ENCODE results near the gene MAP4K4. TPM values are rescaled to one million over a fixed set of nuclear protein-coding genes. Genes with fewer than 3 reads are reported as not detected.

The MAP4K4 gene
- total and polyA plus RNA-seq, 2 donors: 22.4 to 30.9 TPM

- peak in 2 of 9 donors; percentile 42 to 74 for DNase-seq (ENCODE audit: low read depth in 6 of 9, low spot score in 9 of 9)
- Histone ChIP-seq H3K4me3 (ENCODE audit: low read length in 2 of 2) (no peak overlapping the region), H3K36me3 (ENCODE audit: control insufficient read depth in 2 of 2, insufficient read depth in 2 of 2, low read length in 1 of 2) (no peaks in the 10 kb centered on the region), H3K4me1 (ENCODE audit: control insufficient read depth in 2 of 2, insufficient read depth in 2 of 2, low read length in 2 of 2) (peaks cover 2 to 8% of the 10 kb centered on the region in 2 donors), H3K9me3 (ENCODE audit: control insufficient read depth in 2 of 2, insufficient read depth in 1 of 2, low read length in 1 of 2) (no peaks in the 10 kb centered on the region), H3K27ac (ENCODE audit: low read depth in 1 of 2, low read length in 1 of 2) (no peak overlapping the region), H3K27me3 (ENCODE audit: control insufficient read depth in 2 of 2, insufficient read depth in 1 of 2, low read length in 1 of 2) (no peaks in the 10 kb centered on the region)
- WGBS: 91% methylated on average over 5 of the region's 5 CpGs
These were observed 28.1 kb downstream of the MAP4K4 start for GRCh38 chr2:101725515-101726192.

- H3K4me1 ChIP-seq (ENCODE audit: control insufficient read depth in 2 of 2, insufficient read depth in 2 of 2, low read length in 2 of 2): peaks cover 2 to 20% of the 10 kb centered on the region in 2 donors
- WGBS: 90% methylated on average over 1 of the region's 1 CpG
- no peak for DNase-seq (ENCODE audit: low read depth in 6 of 9, low spot score in 9 of 9)
These were observed 31.4 kb downstream of the MAP4K4 start for GRCh38 chr2:101728865-101729264.

GRCh38 chr2:101729521-101730190, 32.1 kb downstream of the MAP4K4 start:
- Histone ChIP-seq H3K4me3 (ENCODE audit: low read length in 2 of 2) (no peak overlapping the region), H3K27ac (ENCODE audit: low read depth in 1 of 2, low read length in 1 of 2) (peak overlapping the region in 1 of 2 donors; percentile 49), H3K4me1 (ENCODE audit: control insufficient read depth in 2 of 2, insufficient read depth in 2 of 2, low read length in 2 of 2) (peaks cover 2 to 20% of the 10 kb centered on the region in 2 donors), H3K36me3 (ENCODE audit: control insufficient read depth in 2 of 2, insufficient read depth in 2 of 2, low read length in 1 of 2) (no peaks in the 10 kb centered on the region), H3K9me3 (ENCODE audit: control insufficient read depth in 2 of 2, insufficient read depth in 1 of 2, low read length in 1 of 2) (no peaks in the 10 kb centered on the region), H3K27me3 (ENCODE audit: control insufficient read depth in 2 of 2, insufficient read depth in 1 of 2, low read length in 1 of 2) (no peaks in the 10 kb centered on the region)
- peak in 1 of 9 donors; percentile 49 for DNase-seq (ENCODE audit: low read depth in 6 of 9, low spot score in 9 of 9)
- 88% methylated on average over 10 of the region's 10 CpGs for WGBS

More at GRCh38 chr2:101728865-101729264, 31.4 kb downstream of the MAP4K4 start:
- H3K36me3 ChIP-seq (ENCODE audit: control insufficient read depth in 2 of 2, insufficient read depth in 2 of 2, low read length in 1 of 2): no peaks in the 10 kb centered on the region
- no peak overlapping the region for H3K27ac ChIP-seq (ENCODE audit: low read depth in 1 of 2, low read length in 1 of 2)
- H3K9me3 ChIP-seq (ENCODE audit: control insufficient read depth in 2 of 2, insufficient read depth in 1 of 2, low read length in 1 of 2): no peaks in the 10 kb centered on the region
- no peaks in the 10 kb centered on the region for H3K27me3 ChIP-seq (ENCODE audit: control insufficient read depth in 2 of 2, insufficient read depth in 1 of 2, low read length in 1 of 2)
- no peak overlapping the region for H3K4me3 ChIP-seq (ENCODE audit: low read length in 2 of 2)

- no peak overlapping the region for H3K27ac ChIP-seq (ENCODE audit: low read depth in 1 of 2, low read length in 1 of 2)
- H3K36me3 ChIP-seq (ENCODE audit: control insufficient read depth in 2 of 2, insufficient read depth in 2 of 2, low read length in 1 of 2): no peaks in the 10 kb centered on the region
- no peak overlapping the region for H3K4me3 ChIP-seq (ENCODE audit: low read length in 2 of 2)
- no peaks in the 10 kb centered on the region for H3K9me3 ChIP-seq (ENCODE audit: control insufficient read depth in 2 of 2, insufficient read depth in 1 of 2, low read length in 1 of 2)
- no peaks in the 10 kb centered on the region for H3K27me3 ChIP-seq (ENCODE audit: control insufficient read depth in 2 of 2, insufficient read depth in 1 of 2, low read length in 1 of 2)
- DNase-seq (ENCODE audit: low read depth in 6 of 9, low spot score in 9 of 9): no peak
- 87% methylated on average over 9 of the region's 9 CpGs for WGBS
- H3K4me1 ChIP-seq (ENCODE audit: control insufficient read depth in 2 of 2, insufficient read depth in 2 of 2, low read length in 2 of 2): peaks cover 2 to 25% of the 10 kb centered on the region in 2 donors
These were observed 33.9 kb downstream of the MAP4K4 start for GRCh38 chr2:101731221-101732054.

GRCh38 chr2:101732199-101732598, 34.7 kb downstream of the MAP4K4 start:
- no peak overlapping the region for H3K27ac ChIP-seq (ENCODE audit: low read depth in 1 of 2, low read length in 1 of 2)
- no peaks in the 10 kb centered on the region for H3K9me3 ChIP-seq (ENCODE audit: control insufficient read depth in 2 of 2, insufficient read depth in 1 of 2, low read length in 1 of 2)
- 85% methylated on average over 4 of the region's 4 CpGs for WGBS
- no peak for DNase-seq (ENCODE audit: low read depth in 6 of 9, low spot score in 9 of 9)
- H3K4me3 ChIP-seq (ENCODE audit: low read length in 2 of 2): no peak overlapping the region
- H3K4me1 ChIP-seq (ENCODE audit: control insufficient read depth in 2 of 2, insufficient read depth in 2 of 2, low read length in 2 of 2): peaks cover 2 to 25% of the 10 kb centered on the region in 2 donors
- H3K27me3 ChIP-seq (ENCODE audit: control insufficient read depth in 2 of 2, insufficient read depth in 1 of 2, low read length in 1 of 2): no peaks in the 10 kb centered on the region
- no peaks in the 10 kb centered on the region for H3K36me3 ChIP-seq (ENCODE audit: control insufficient read depth in 2 of 2, insufficient read depth in 2 of 2, low read length in 1 of 2)

- no peak for DNase-seq (ENCODE audit: low read depth in 6 of 9, low spot score in 9 of 9)
- peaks cover 2 to 25% of the 10 kb centered on the region in 2 donors for H3K4me1 ChIP-seq (ENCODE audit: control insufficient read depth in 2 of 2, insufficient read depth in 2 of 2, low read length in 2 of 2)
- no peaks in the 10 kb centered on the region for H3K27me3 ChIP-seq (ENCODE audit: control insufficient read depth in 2 of 2, insufficient read depth in 1 of 2, low read length in 1 of 2)
- 98% methylated on average over 14 of the region's 14 CpGs for WGBS
- no peak overlapping the region for H3K4me3 ChIP-seq (ENCODE audit: low read length in 2 of 2)
- H3K9me3 ChIP-seq (ENCODE audit: control insufficient read depth in 2 of 2, insufficient read depth in 1 of 2, low read length in 1 of 2): no peaks in the 10 kb centered on the region
- no peaks in the 10 kb centered on the region for H3K36me3 ChIP-seq (ENCODE audit: control insufficient read depth in 2 of 2, insufficient read depth in 2 of 2, low read length in 1 of 2)
- H3K27ac ChIP-seq (ENCODE audit: low read depth in 1 of 2, low read length in 1 of 2): no peak overlapping the region
These were observed 35.3 kb downstream of the MAP4K4 start for GRCh38 chr2:101732773-101733256.

- Histone ChIP-seq H3K4me1 (ENCODE audit: control insufficient read depth in 2 of 2, insufficient read depth in 2 of 2, low read length in 2 of 2) (peaks cover 2 to 22% of the 10 kb centered on the region in 2 donors), H3K27ac (ENCODE audit: low read depth in 1 of 2, low read length in 1 of 2) (no peak overlapping the region), H3K4me3 (ENCODE audit: low read length in 2 of 2) (no peak overlapping the region), H3K9me3 (ENCODE audit: control insufficient read depth in 2 of 2, insufficient read depth in 1 of 2, low read length in 1 of 2) (no peaks in the 10 kb centered on the region), H3K27me3 (ENCODE audit: control insufficient read depth in 2 of 2, insufficient read depth in 1 of 2, low read length in 1 of 2) (no peaks in the 10 kb centered on the region), H3K36me3 (ENCODE audit: control insufficient read depth in 2 of 2, insufficient read depth in 2 of 2, low read length in 1 of 2) (no peaks in the 10 kb centered on the region)
- DNase-seq (ENCODE audit: low read depth in 6 of 9, low spot score in 9 of 9): no peak
- WGBS: 70% methylated on average over 4 of the region's 4 CpGs
These were observed 35.9 kb downstream of the MAP4K4 start for GRCh38 chr2:101733257-101733993.

GRCh38 chr2:101734505-101735165, 37.1 kb downstream of the MAP4K4 start:
- H3K36me3 ChIP-seq (ENCODE audit: control insufficient read depth in 2 of 2, insufficient read depth in 2 of 2, low read length in 1 of 2): no peaks in the 10 kb centered on the region
- H3K9me3 ChIP-seq (ENCODE audit: control insufficient read depth in 2 of 2, insufficient read depth in 1 of 2, low read length in 1 of 2): no peaks in the 10 kb centered on the region
- no peaks in the 10 kb centered on the region for H3K27me3 ChIP-seq (ENCODE audit: control insufficient read depth in 2 of 2, insufficient read depth in 1 of 2, low read length in 1 of 2)
- DNase-seq (ENCODE audit: low read depth in 6 of 9, low spot score in 9 of 9): no peak
- no peak overlapping the region for H3K4me3 ChIP-seq (ENCODE audit: low read length in 2 of 2)
- WGBS: 96% methylated on average over 9 of the region's 9 CpGs
- H3K27ac ChIP-seq (ENCODE audit: low read depth in 1 of 2, low read length in 1 of 2): no peak overlapping the region
- peaks cover under 1 to 20% of the 10 kb centered on the region in 2 donors for H3K4me1 ChIP-seq (ENCODE audit: control insufficient read depth in 2 of 2, insufficient read depth in 2 of 2, low read length in 2 of 2)
